Prostate gland (tissue), 2 donors: Measurements from ENCODE around the gene METTL1.

Experiments
- CTCF ChIP-seq, 4 experiments: fragments of 200-600 bp in 2 of 4; fragments of 450-650 bp in 2 of 4; sonication (generic) in 2 of 4; IDR thresholded peaks; 1 replicate in 3 of 4; 2 replicates in 1 of 4; pipeline ENCODE4 v1.5.1; 2016 to 2019; ENCODE audit warnings: antibody characterized with exemption in 4 of 4, mild to moderate bottlenecking in 2 of 4, moderate library complexity in 2 of 4
- POLR2AphosphoS5 ChIP-seq: sonication (generic); formaldehyde crosslinking; IDR thresholded peaks from one replicate; pipeline ENCODE4 v1.6.1; 2017; ENCODE audit warnings: antibody characterized with exemption

DNA sequence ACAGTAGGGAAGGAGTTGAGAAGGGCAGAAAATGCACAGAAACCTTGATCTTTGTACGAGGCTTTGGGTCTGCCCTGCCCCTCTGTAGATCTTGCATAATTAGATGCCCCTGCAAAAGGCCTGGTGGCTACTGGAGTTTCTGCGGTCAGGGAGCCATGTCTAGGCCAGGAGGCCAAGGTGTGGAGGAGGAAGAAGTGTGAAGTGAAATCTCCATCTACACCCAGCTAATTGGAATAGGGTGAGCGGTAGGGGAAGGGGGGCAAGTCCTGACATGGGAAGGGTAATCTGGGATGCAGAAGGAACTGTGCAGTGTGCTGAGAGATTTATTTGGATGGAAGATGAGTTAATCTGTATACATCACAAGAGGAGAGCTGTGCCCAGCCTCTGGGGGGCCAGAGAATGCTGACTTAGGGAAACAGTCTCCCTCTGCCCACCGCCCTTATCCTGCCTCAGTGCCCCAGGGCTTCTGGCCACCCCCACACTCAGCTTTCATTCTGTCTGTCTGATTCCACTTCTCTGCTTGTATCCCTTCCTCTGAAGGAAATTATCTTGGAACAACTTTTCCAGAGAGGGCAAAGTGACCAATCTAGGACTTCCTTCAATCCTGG lies 10.4 kb downstream of the METTL1 start:
- TF ChIP-seq CTCF (IDR thresholded peaks at IDR 0.05) (no peak), POLR2AphosphoS5 (no peak)
